Trophoblast cell (in vitro differentiated cells and primary cell): ENCODE results near the gene PTPRE. TPM values are rescaled to one million over a fixed set of nuclear protein-coding genes. Genes with fewer than 3 reads are reported as not detected.

ENCODE experiments used
- DNase-seq, 2 donors: peaks; one replicate each; pipeline ENCODE4 v3.0.0-alpha.2; 2016
- H2AFZ ChIP-seq: 2 replicates; pipeline ENCODE4 v1.6.1; 2013; ENCODE audit warnings: low read length, moderate library complexity, mild to moderate bottlenecking; ENCODE audit not compliant: insufficient read depth, poor library complexity
- H2AK5ac ChIP-seq: 2 replicates; pipeline ENCODE4 v1.6.1; 2013; ENCODE audit warnings: mild to moderate bottlenecking, low read length
- H2BK120ac ChIP-seq: 2 replicates; pipeline ENCODE4 v1.6.1; 2013; ENCODE audit warnings: low read length, mild to moderate bottlenecking, moderate library complexity; ENCODE audit not compliant: insufficient read depth, poor library complexity
- H2BK12ac ChIP-seq: 2 replicates; pipeline ENCODE4 v1.6.1; 2013; ENCODE audit warnings: mild to moderate bottlenecking, low read length, moderate library complexity
- H2BK5ac ChIP-seq: 2 replicates; pipeline ENCODE4 v1.6.1; 2013; ENCODE audit warnings: low read length, low read depth, moderate library complexity, mild to moderate bottlenecking; ENCODE audit not compliant: poor library complexity
- H3K14ac ChIP-seq: 2 replicates; pipeline ENCODE4 v1.6.1; 2013; ENCODE audit warnings: mild to moderate bottlenecking, low read length
- H3K18ac ChIP-seq: 2 replicates; pipeline ENCODE4 v1.6.1; 2013; ENCODE audit warnings: mild to moderate bottlenecking, low read length
- H3K23ac ChIP-seq: 2 replicates; pipeline ENCODE4 v1.6.1; 2013; ENCODE audit warnings: low read length
- H3K27ac ChIP-seq: 2 replicates; pipeline ENCODE4 v1.5.1; 2013; ENCODE audit warnings: low read depth, mild to moderate bottlenecking, inconsistent platforms, low read length, moderate library complexity
- H3K27me3 ChIP-seq: 2 replicates; pipeline ENCODE4 v1.6.1; 2013; ENCODE audit warnings: inconsistent platforms, mild to moderate bottlenecking, low read length, moderate library complexity; ENCODE audit not compliant: insufficient read depth
- H3K36me3 ChIP-seq, 2 experiments: 1 replicate in 1 of 2; 2 replicates in 1 of 2; pipeline ENCODE4 v1.6.1; 2013; ENCODE audit warnings: low read length in 2 of 2, mild to moderate bottlenecking in 2 of 2, moderate library complexity in 1 of 2; ENCODE audit not compliant: insufficient read depth in 2 of 2, control insufficient read depth in 1 of 2
- H3K4ac ChIP-seq: 2 replicates; pipeline ENCODE4 v1.6.1; 2013; ENCODE audit warnings: low read depth, mild to moderate bottlenecking, low read length, moderate library complexity
- H3K4me1 ChIP-seq, 2 experiments: 1 replicate in 1 of 2; 2 replicates in 1 of 2; pipeline ENCODE4 v1.6.1; 2013; ENCODE audit warnings: low read length in 2 of 2, mild to moderate bottlenecking in 2 of 2, moderate library complexity in 1 of 2; ENCODE audit not compliant: insufficient read depth in 2 of 2, control insufficient read depth in 1 of 2
- H3K4me2 ChIP-seq: 2 replicates; pipeline ENCODE4 v1.6.1; 2013; ENCODE audit warnings: inconsistent platforms, mild to moderate bottlenecking, low read length, moderate library complexity
- H3K4me3 ChIP-seq: 2 replicates; pipeline ENCODE4 v1.5.1; 2013; ENCODE audit warnings: mild to moderate bottlenecking, low read depth, low read length, inconsistent platforms
- H3K79me1 ChIP-seq: one replicate; pipeline ENCODE4 v1.6.1; 2013; ENCODE audit warnings: low read length
- H3K79me2 ChIP-seq: 2 replicates; pipeline ENCODE4 v1.6.1; 2013; ENCODE audit warnings: low read length, mild to moderate bottlenecking; ENCODE audit not compliant: control insufficient read depth, insufficient read depth, poor library complexity
- H3K9ac ChIP-seq: 2 replicates; pipeline ENCODE4 v1.6.1; 2013; ENCODE audit warnings: mild to moderate bottlenecking, low read length
- H3K9me3 ChIP-seq: 2 replicates; pipeline ENCODE4 v1.6.1; 2013; ENCODE audit warnings: low read depth, mild to moderate bottlenecking, control low read depth, inconsistent platforms, low read length; ENCODE audit not compliant: insufficient read depth
- H4K12ac ChIP-seq: 2 replicates; pipeline ENCODE4 v1.6.1; 2013; ENCODE audit warnings: low read depth, mild to moderate bottlenecking, low read length, moderate library complexity
- H4K8ac ChIP-seq: 2 replicates; pipeline ENCODE4 v1.6.1; 2013; ENCODE audit warnings: low read depth, mild to moderate bottlenecking, low read length, moderate library complexity
- H4K91ac ChIP-seq: one replicate; pipeline ENCODE4 v1.6.1; 2013; ENCODE audit warnings: low read depth, mild to moderate bottlenecking, low read length, moderate library complexity
- WGBS: extraction: QIAGEN DNeasy Blood & Tissue Kit; methylation state at CpG from one replicate; pipeline ENCODE4 v1.1.7; 2013; ENCODE audit warnings: missing lambda C conversion rate; ENCODE audit not compliant: insufficient read length, insufficient coverage; ENCODE audit errors: extremely low coverage; 5-methylcytosine and 5-hydroxymethylcytosine counted together
- polyA plus RNA-seq: library from polyadenylated mRNA; stranded (reverse); fragments of 200-250 nt; gene quantifications from 2 replicates; pipeline ENCODE4 v1.2.3, GENCODE V29; 2013

Gene PTPRE, protein sequence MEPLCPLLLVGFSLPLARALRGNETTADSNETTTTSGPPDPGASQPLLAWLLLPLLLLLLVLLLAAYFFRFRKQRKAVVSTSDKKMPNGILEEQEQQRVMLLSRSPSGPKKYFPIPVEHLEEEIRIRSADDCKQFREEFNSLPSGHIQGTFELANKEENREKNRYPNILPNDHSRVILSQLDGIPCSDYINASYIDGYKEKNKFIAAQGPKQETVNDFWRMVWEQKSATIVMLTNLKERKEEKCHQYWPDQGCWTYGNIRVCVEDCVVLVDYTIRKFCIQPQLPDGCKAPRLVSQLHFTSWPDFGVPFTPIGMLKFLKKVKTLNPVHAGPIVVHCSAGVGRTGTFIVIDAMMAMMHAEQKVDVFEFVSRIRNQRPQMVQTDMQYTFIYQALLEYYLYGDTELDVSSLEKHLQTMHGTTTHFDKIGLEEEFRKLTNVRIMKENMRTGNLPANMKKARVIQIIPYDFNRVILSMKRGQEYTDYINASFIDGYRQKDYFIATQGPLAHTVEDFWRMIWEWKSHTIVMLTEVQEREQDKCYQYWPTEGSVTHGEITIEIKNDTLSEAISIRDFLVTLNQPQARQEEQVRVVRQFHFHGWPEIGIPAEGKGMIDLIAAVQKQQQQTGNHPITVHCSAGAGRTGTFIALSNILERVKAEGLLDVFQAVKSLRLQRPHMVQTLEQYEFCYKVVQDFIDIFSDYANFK
- 14.9 and 19.4 TPM in 2 replicates for polyA plus RNA-seq

GRCh38 chr10:127906548-127907377, at the start of gene PTPRE:
PTPRE (plus strand) TSS chr10:127907103; CDS start chr10:128040882, 133,779 bp downstream.
- H4K8ac ChIP-seq, result peak within 1 kb of the TSS; percentile 57
- peak within 1 kb of the TSS; percentile 83 for H3K4me2 ChIP-seq
- WGBS, result no CpG with 5 or more reads among the region's 78 CpGs
- H2BK120ac ChIP-seq, result peak within 1 kb of the TSS; percentile 75
- peaks cover 3% of the 10 kb centered on the region for H3K9me3 ChIP-seq
- no peaks in the 10 kb centered on the region for H3K27me3 ChIP-seq
- H3K36me3 ChIP-seq, result no peaks in the 10 kb centered on the region
- no peak within 1 kb of the TSS for H3K27ac ChIP-seq
- peak within 1 kb of the TSS; percentile 84 for H3K18ac ChIP-seq
- peak within 1 kb of the TSS; percentile 71 for H3K14ac ChIP-seq
- H3K79me2 ChIP-seq, result peaks cover 4% of the 10 kb centered on the region
- H3K4me3 ChIP-seq, result peak within 1 kb of the TSS; percentile 78
- H4K91ac ChIP-seq, result peak within 1 kb of the TSS; percentile 85
- peaks cover 15 to 26% of the 10 kb centered on the region in 2 experiments for H3K4me1 ChIP-seq
- no peak within 1 kb of the TSS for H4K12ac ChIP-seq
- peaks cover 18% of the 10 kb centered on the region for H3K79me1 ChIP-seq
- H2AFZ ChIP-seq, result peak within 1 kb of the TSS; percentile 42
- H3K4ac ChIP-seq, result peak within 1 kb of the TSS; percentile 37
- peak; percentile 61 to 83 for DNase-seq
- peak within 1 kb of the TSS; percentile 41 for H2BK5ac ChIP-seq
- no peak within 1 kb of the TSS for H3K23ac ChIP-seq
- H2BK12ac ChIP-seq, result peak within 1 kb of the TSS; percentile 1
- peak within 1 kb of the TSS; percentile 87 for H2AK5ac ChIP-seq
- H3K9ac ChIP-seq, result peak within 1 kb of the TSS; percentile 48

DNA sequence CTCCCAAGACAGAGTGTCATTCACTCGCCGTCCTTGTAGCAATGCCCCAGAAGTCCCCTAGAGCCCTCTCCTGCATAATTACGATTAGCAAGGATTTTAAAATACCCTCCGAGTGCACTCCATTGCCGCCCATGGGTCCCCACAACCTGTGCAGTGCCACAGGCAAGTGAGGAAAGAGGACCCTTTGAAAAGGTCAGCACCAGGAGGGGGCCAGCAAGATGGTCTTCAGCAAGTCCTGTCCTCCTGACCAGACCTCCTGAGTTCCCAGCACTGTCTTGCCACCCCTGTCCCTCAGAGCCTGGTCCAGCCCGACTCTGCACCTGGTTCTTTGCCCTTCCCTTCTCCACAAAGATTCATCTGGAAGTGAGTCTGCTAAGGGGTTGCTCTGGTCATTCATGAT, 46.3 kb upstream of the PTPRE start:
- Histone ChIP-seq H3K9me3 (peaks cover 3% of the 10 kb centered on the region), H2BK120ac (no peak overlapping the region), H2BK5ac (no peak overlapping the region), H3K27me3 (no peaks in the 10 kb centered on the region), H2AFZ (no peak overlapping the region), H4K12ac (no peak overlapping the region), H3K14ac (no peak overlapping the region), H3K27ac (no peak overlapping the region), H3K4me3 (no peak overlapping the region), H3K4me1 (no peaks in the 10 kb centered on the region), H3K79me2 (no peaks in the 10 kb centered on the region), H4K91ac (no peak overlapping the region), H3K4me2 (no peak overlapping the region), H3K4ac (no peak overlapping the region), H2AK5ac (no peak overlapping the region), H4K8ac (no peak overlapping the region), H3K23ac (no peak overlapping the region), H3K36me3 (no peaks in the 10 kb centered on the region), H2BK12ac (no peak overlapping the region), H3K18ac (no peak overlapping the region), H3K79me1 (no peaks in the 10 kb centered on the region), H3K9ac (no peak overlapping the region)
- no peak for DNase-seq
- WGBS, result no CpG with 5 or more reads among the region's 6 CpGs

- no peak for DNase-seq
- Histone ChIP-seq H4K12ac (no peak overlapping the region), H3K79me1 (no peaks in the 10 kb centered on the region), H3K4me3 (no peak overlapping the region), H3K14ac (no peak overlapping the region), H2BK120ac (no peak overlapping the region), H3K27ac (no peak overlapping the region), H3K23ac (no peak overlapping the region), H3K4me2 (no peak overlapping the region), H2BK5ac (no peak overlapping the region), H3K4me1 (peaks cover 0 to 2% of the 10 kb centered on the region in 2 experiments), H3K18ac (no peak overlapping the region), H3K4ac (no peak overlapping the region), H3K9me3 (peaks cover 3% of the 10 kb centered on the region), H2AFZ (no peak overlapping the region), H3K27me3 (no peaks in the 10 kb centered on the region), H3K36me3 (no peaks in the 10 kb centered on the region), H4K91ac (no peak overlapping the region), H2BK12ac (no peak overlapping the region), H3K79me2 (no peaks in the 10 kb centered on the region), H2AK5ac (no peak overlapping the region), H3K9ac (no peak overlapping the region), H4K8ac (no peak overlapping the region)
- WGBS, result no CpG with 5 or more reads among the region's 6 CpGs
These were observed 43.6 kb upstream of the PTPRE start for GRCh38 chr10:127863231-127863825.
